H1 (cell line): ENCODE measurements around the gene PIP5K1B.

Experiments used
- EGR1 ChIP-seq: IDR thresholded peaks from 2 replicates; pipeline ENCODE4 v1.6.1; 2011; ENCODE audit warnings: low read depth, low read length, borderline replicate concordance
- EP300 ChIP-seq, 2 experiments: IDR thresholded peaks; 1 replicate in 1 of 2; 2 replicates in 1 of 2; pipeline ENCODE4 v1.6.1; 2011 to 2012; ENCODE audit warnings: low read depth in 2 of 2, low read length in 2 of 2, mild to moderate bottlenecking in 2 of 2, borderline replicate concordance in 1 of 2, inconsistent platforms in 1 of 2, moderate library complexity in 1 of 2
- POLR2A ChIP-seq, 2 experiments: IDR thresholded peaks; 1 replicate in 1 of 2; 2 replicates in 1 of 2; pipeline ENCODE4 v1.6.1; 2011; ENCODE audit warnings: low read depth in 2 of 2, low read length in 2 of 2, mild to moderate bottlenecking in 2 of 2; ENCODE audit errors: control extremely low read depth in 1 of 2
- POLR2AphosphoS5 ChIP-seq: IDR thresholded peaks from 2 replicates; pipeline ENCODE4 v1.6.1; 2011; ENCODE audit warnings: low read depth, low read length
- RAD21 ChIP-seq, 2 experiments: IDR thresholded peaks in 1 of 2; conservative IDR thresholded peaks in 1 of 2; 2 replicates each; pipeline ENCODE4 v1.6.1; 2011; ENCODE audit warnings: low read depth in 2 of 2, low read length in 2 of 2, improper control_type of control experiment in 1 of 2, inconsistent platforms in 1 of 2, mild to moderate bottlenecking in 1 of 2, moderate library complexity in 1 of 2
- SIRT6 ChIP-seq: IDR thresholded peaks from one replicate; pipeline ENCODE4 v1.7.1; 2012; ENCODE audit warnings: low read length, inconsistent platforms
- SRF ChIP-seq: IDR thresholded peaks from 2 replicates; pipeline ENCODE4 v1.6.1; 2011; ENCODE audit warnings: mild to moderate bottlenecking, low read depth, low read length, moderate library complexity
- SUZ12 ChIP-seq: fragments of 200-600 bp; sonication (generic); IDR thresholded peaks from 2 replicates; pipeline ENCODE4 v1.6.1; 2012; ENCODE audit warnings: mild to moderate bottlenecking, inconsistent platforms, low read length, moderate library complexity, mixed read lengths
- TF ChIP-seq, protein P1 (sequence below): IDR thresholded peaks from 2 replicates; pipeline ENCODE4 v1.6.1; 2011; ENCODE audit warnings: low read length, improper control_type of control experiment
- TF ChIP-seq, protein P2 (sequence below), 3 experiments: IDR thresholded peaks; 1 replicate in 2 of 3; 2 replicates in 1 of 3; pipeline versions ENCODE4 v1.5.1 to v1.6.1; 2011; ENCODE audit warnings: low read length in 3 of 3, mild to moderate bottlenecking in 3 of 3, inconsistent platforms in 2 of 3, low read depth in 1 of 3, moderate library complexity in 1 of 3; ENCODE audit not compliant: insufficient read depth in 1 of 3; ENCODE audit errors: control extremely low read depth in 1 of 3
- TF ChIP-seq, protein P3 (sequence below): IDR thresholded peaks from 2 replicates; pipeline ENCODE4 v1.6.1; 2012; ENCODE audit warnings: low read length, inconsistent platforms

DNA sequence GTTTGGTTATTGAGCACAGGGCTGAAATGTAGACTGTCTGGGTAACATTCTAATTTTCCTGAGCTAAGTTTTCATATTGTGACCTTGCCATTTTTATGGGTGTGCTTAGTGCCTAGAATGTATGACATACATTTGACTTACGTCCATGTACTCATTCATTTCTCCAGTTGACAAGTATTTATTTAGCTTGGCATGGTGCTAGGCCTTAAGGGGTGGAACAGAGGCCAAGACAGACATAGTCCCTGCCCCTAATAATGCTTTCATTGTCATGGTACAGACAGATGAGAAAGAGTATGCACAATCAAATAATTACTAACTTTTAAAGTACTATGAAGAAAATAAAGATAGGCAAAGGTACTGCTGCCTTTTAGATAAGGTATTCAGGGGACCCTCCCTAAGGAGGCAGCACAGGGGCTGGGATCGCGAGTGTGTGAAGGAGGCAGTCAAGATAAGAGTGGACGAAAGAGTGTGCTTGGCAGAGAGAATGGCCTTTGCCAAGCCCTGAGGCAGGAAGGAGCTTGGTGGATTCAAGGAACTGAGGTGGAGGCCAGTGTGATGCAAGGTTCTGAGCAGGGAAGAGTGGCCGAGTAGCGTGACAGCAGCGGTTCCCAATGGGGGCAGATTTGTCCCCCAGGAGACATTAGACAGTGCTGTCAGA lies 128.0 kb downstream of the PIP5K1B start:
- TF ChIP-seq RAD21 (IDR thresholded peaks at IDR 0.05 in 1 of 2, conservative IDR thresholded peaks at IDR 0.05 in 1 of 2; ENCODE audit: low read depth in 2 of 2, low read length in 2 of 2) = no peak
- TF ChIP-seq POLR2AphosphoS5 = no peak
- no peak for TF ChIP-seq POLR2A (IDR thresholded peaks at IDR 0.05; ENCODE audit: control extremely low read depth in 1 of 2, low read depth in 2 of 2, low read length in 2 of 2)
- no peak for TF ChIP-seq SIRT6
- no peak for TF ChIP-seq SRF
- TF ChIP-seq, protein P1, sequence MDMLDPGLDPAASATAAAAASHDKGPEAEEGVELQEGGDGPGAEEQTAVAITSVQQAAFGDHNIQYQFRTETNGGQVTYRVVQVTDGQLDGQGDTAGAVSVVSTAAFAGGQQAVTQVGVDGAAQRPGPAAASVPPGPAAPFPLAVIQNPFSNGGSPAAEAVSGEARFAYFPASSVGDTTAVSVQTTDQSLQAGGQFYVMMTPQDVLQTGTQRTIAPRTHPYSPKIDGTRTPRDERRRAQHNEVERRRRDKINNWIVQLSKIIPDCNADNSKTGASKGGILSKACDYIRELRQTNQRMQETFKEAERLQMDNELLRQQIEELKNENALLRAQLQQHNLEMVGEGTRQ = no peak
- TF ChIP-seq, protein P2, sequence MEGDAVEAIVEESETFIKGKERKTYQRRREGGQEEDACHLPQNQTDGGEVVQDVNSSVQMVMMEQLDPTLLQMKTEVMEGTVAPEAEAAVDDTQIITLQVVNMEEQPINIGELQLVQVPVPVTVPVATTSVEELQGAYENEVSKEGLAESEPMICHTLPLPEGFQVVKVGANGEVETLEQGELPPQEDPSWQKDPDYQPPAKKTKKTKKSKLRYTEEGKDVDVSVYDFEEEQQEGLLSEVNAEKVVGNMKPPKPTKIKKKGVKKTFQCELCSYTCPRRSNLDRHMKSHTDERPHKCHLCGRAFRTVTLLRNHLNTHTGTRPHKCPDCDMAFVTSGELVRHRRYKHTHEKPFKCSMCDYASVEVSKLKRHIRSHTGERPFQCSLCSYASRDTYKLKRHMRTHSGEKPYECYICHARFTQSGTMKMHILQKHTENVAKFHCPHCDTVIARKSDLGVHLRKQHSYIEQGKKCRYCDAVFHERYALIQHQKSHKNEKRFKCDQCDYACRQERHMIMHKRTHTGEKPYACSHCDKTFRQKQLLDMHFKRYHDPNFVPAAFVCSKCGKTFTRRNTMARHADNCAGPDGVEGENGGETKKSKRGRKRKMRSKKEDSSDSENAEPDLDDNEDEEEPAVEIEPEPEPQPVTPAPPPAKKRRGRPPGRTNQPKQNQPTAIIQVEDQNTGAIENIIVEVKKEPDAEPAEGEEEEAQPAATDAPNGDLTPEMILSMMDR (IDR thresholded peaks at IDR 0.05; ENCODE audit: control extremely low read depth in 1 of 3, insufficient read depth in 1 of 3, low read depth in 1 of 3, low read length in 3 of 3) = no peak
- TF ChIP-seq EGR1 = no peak
- TF ChIP-seq EP300 (IDR thresholded peaks at IDR 0.05; ENCODE audit: borderline replicate concordance in 1 of 2, low read depth in 2 of 2, low read length in 2 of 2) = no peak
- TF ChIP-seq, protein P3, sequence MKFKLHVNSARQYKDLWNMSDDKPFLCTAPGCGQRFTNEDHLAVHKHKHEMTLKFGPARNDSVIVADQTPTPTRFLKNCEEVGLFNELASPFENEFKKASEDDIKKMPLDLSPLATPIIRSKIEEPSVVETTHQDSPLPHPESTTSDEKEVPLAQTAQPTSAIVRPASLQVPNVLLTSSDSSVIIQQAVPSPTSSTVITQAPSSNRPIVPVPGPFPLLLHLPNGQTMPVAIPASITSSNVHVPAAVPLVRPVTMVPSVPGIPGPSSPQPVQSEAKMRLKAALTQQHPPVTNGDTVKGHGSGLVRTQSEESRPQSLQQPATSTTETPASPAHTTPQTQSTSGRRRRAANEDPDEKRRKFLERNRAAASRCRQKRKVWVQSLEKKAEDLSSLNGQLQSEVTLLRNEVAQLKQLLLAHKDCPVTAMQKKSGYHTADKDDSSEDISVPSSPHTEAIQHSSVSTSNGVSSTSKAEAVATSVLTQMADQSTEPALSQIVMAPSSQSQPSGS = no peak
- no peak for TF ChIP-seq SUZ12
